HG03520 (cell line): ENCODE results near the gene OR2S2.
"Not testable (repeated sequence)": the region's sequence is repeated elsewhere in the genome, so short reads cannot be mapped to it uniquely, and the experiment has no call there.

Experiments
- ATAC-seq: cut with Tn5 transposase; IDR thresholded peaks from one replicate; pipeline ENCODE4 v1.9.1; 2021; ENCODE audit warnings: mild to moderate bottlenecking, moderate library complexity; ENCODE audit not compliant: unreplicated experiment

OR2S2 gene

GRCh38 chr9:35958104-35958837 lies at the start of gene OR2S2:
TSS of gene OR2S2 (minus strand) at chr9:35958154. CDS start at chr9:35958098, 56 bp downstream.
- no peak for ATAC-seq

DNA sequence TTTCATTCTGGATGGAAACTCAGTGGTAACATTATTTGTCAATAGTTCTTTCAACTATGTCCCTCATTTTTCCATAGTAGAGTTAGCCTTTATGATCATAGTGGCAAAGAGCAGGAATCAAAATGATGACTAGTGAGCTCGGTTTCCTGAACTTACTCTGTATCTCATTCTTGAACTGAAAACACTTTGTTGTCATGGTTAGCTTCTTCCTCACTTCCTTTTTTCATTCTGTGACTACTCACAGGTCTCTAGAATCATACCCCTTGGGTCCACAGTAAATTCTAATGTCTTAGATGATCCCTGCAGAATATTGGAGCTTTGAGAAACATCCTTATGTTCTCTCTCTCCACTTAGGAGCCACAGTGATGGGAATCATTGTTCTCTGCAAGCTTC lies 49.4 kb upstream of the OR2S2 start:
- peak; percentile 66 for ATAC-seq

DNA sequence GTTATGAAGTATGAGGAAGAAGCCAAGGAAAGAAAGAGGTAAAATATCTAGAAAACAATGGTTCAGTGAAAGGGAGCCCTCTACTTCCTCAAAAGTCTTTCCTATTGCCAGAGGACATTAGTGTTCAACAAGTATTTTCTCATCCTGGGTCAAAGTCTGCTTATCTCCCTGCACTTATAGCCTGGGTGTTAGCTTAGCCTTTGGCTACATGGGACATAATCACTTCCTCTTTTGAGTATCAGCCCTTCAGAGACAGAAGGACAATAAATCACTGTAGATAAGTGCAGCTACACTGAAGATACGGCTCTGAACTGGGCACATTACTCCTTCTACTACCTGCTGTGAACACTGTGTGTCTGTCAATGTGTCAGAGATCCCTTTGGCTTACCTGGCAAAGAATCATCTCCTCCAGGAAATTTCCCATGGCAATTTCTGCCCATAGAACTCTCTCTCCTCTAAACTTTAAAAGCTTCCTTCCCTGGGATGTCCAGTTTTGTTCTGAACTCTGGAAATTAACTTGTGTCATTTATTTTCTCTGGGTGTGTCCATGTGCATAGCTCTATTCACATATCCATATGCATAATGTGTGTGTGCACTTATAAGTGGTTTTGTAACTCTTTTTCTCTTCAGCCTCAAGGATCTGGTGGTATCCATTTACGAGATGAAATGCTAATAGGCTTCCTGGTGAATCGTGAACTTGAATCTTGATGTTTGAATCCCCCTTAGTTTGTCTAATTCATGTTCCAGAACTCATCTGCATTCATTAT lies 48.8 kb upstream of the OR2S2 start:
- no peak for ATAC-seq

- ATAC-seq: no peak
Observed at GRCh38 chr9:36005891-36006290, 47.9 kb upstream of the OR2S2 start.

DNA sequence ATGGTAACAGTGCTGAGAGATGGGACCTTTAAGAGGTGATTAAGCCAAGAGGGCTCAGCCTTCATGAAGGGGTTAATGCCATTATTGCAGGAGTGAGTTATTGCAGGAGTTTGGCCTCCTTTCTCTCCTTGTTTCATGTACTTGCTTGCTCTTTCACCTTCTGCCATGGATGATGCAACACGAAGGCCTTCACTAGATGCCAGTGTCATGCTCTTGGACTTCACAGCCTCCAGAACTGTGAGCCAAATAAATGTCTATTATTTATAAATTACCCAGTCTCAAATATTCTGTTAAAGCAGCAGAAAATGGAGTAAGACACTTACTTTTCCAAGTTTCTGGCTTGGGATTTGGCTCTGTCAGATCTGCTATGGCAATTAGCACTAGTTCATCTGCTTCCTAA lies 40.4 kb upstream of the OR2S2 start:
- no peak for ATAC-seq

GRCh38 chr9:35997016-35997415 lies 39.1 kb upstream of the OR2S2 start:
- ATAC-seq: not testable (repeated sequence)

DNA sequence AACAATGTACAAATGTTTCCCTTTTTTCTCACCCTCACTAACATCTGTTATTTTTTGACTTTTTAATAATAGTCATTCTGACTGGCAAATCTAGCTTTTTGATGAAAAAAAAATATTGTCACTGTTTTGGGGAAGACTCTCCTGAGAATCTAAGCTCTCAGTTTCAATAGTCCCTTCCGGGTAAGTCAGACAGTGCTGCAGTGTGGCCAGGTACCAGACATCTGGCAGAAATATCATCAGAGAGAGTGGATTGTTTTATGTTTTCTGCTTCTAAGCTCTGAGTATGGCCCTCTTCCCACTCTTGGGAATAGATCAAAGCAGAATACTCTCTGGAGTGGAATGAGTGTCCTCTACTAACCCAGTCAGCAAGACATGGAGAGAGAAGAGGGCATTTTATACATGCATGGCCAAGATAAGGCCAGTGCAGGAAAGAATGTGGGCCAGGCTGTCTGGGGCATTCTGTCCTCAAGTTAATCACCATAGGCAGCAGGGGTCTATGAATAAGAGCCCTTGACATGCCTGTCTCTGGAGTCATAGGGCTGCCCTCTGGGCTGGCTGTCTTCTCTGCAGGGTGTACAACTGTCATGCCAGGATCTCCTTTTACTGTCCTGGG lies 38.5 kb upstream of the OR2S2 start:
- no peak for ATAC-seq

GRCh38 chr9:35994959-35995358 lies 37.0 kb upstream of the OR2S2 start:
- ATAC-seq: no peak

- no peak for ATAC-seq
Observed at GRCh38 chr9:35993976-35994720, 36.2 kb upstream of the OR2S2 start.

DNA sequence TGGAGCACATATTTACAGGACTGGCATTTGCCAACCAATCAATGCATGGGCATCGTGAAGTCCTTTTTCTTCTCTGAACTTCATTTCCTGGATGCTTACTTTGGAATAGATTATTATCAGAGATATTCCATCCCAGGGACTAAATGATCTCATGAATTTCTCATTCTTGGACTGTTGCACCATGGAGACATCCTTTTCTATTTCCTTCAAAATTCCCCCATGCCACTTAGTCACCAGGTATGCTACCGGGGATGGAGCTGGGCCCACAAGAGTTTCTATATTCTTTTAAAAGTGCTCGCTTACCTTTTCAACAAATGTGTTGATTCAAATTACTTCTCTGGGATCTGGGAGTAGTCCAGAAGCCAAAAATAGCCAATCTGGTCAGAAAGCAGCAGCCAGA lies 35.2 kb upstream of the OR2S2 start:
- not testable (repeated sequence) for ATAC-seq

DNA sequence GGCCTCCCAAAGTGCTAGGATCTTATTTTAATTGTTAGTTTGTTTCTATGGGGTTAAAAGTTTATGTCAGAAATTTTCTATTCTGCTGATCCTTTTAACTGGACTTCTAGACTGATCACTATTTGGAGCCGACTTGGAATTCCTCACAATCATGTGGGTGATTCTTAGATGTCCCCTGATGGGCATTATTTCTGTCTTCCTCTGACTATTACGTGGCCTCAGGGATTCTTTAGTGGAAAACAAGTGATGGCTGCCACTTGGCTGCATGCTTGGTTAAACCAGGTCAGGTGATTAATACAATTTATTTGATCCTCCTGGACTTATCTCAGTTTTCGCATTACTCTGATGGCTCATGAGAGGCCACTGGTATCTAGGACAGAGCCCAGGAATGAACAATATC lies 32.2 kb upstream of the OR2S2 start:
- no peak for ATAC-seq

- ATAC-seq: no peak
Observed at GRCh38 chr9:35984021-35984420, 26.1 kb upstream of the OR2S2 start.

- no peak for ATAC-seq
Observed at GRCh38 chr9:35981699-35982098, 23.7 kb upstream of the OR2S2 start.

- no peak for ATAC-seq
Observed at GRCh38 chr9:35980289-35981011, 22.5 kb upstream of the OR2S2 start.

- ATAC-seq: no peak
Observed at GRCh38 chr9:35978792-35979191, 20.8 kb upstream of the OR2S2 start.

- no peak for ATAC-seq
Observed at GRCh38 chr9:35976726-35977125, 18.8 kb upstream of the OR2S2 start.

GRCh38 chr9:35974800-35975199 lies 16.8 kb upstream of the OR2S2 start:
- ATAC-seq: no peak

- ATAC-seq: no peak
Observed at GRCh38 chr9:35972093-35972492, 14.1 kb upstream of the OR2S2 start.

DNA sequence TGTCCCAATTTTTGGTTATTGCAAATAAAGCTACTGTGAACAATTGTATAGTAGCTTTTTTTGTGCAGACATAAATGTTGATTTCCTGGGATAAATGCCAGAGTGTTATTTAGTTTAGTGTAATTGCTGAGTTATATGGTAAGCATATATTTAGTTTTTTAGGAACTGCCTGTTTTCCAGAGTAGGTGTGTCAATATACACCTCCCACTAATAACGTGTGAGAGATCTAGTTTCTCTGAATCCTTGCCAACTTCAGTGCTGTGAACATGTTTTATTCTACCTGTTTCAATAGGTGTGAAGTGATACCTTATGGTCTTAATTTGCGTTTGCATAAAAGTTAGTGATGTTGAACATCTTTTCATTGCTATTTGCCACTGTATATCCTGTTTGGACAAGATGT lies 9.1 kb upstream of the OR2S2 start:
- ATAC-seq: no peak

DNA sequence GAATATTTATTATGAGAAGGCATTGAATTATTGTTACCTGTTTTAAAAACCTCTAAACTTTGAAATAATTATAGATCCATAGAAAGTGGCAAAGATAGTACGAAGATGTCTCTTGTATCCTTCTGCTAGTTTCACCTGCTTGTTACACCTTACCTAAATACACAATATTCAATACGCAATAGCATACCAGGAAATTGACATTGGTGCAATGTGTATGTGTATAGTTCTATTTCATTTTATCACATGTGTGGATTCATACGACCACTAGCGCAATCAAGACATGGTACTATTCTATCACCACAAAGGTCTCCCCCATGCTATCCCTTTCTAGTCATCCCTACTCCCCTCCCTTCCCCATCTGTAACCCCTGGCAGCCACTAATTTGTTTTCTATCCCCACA lies 8.5 kb upstream of the OR2S2 start:
- no peak for ATAC-seq

GRCh38 chr9:35965011-35965410 lies 7.1 kb upstream of the OR2S2 start:
- ATAC-seq: no peak
